HUES48 (cell line): ENCODE results near the gene GNAS.

Experiments
- H3K27ac ChIP-seq: one replicate; pipeline ENCODE4 v1.7.0; 2013; ENCODE audit warnings: low read depth, low read length, inconsistent platforms
- H3K27me3 ChIP-seq: 2 replicates; pipeline ENCODE4 v1.6.1; 2013; ENCODE audit warnings: mild to moderate bottlenecking, low read length; ENCODE audit not compliant: control insufficient read depth, insufficient read depth
- H3K36me3 ChIP-seq: 2 replicates; pipeline ENCODE4 v1.6.1; 2013; ENCODE audit warnings: low read length; ENCODE audit not compliant: control insufficient read depth, insufficient read depth
- H3K4me1 ChIP-seq: 2 replicates; pipeline ENCODE4 v1.6.1; 2013; ENCODE audit warnings: mild to moderate bottlenecking, low read length; ENCODE audit not compliant: control insufficient read depth, insufficient read depth
- H3K4me3 ChIP-seq: 2 replicates; pipeline ENCODE4 v1.5.1; 2013; ENCODE audit warnings: mild to moderate bottlenecking, low read depth, low read length
- H3K9ac ChIP-seq: 2 replicates; pipeline ENCODE4 v1.6.1; 2013; ENCODE audit warnings: mild to moderate bottlenecking, low read depth, low read length, moderate library complexity
- H3K9me3 ChIP-seq: 2 replicates; pipeline ENCODE4 v1.6.1; 2013; ENCODE audit warnings: low read length; ENCODE audit not compliant: control insufficient read depth, insufficient read depth

GNAS gene

GRCh38 chr20:58891718-58892140, 39.2 kb downstream of the GNAS start:
- Histone ChIP-seq H3K27me3 (no peaks in the 10 kb centered on the region; the same call in 1 of the 2 replicates), H3K9me3 (no peaks in the 10 kb centered on the region), H3K4me3 (peak overlapping the region; percentile 96), H3K27ac (peak overlapping the region; percentile 95), H3K36me3 (peaks cover 9% of the 10 kb centered on the region), H3K4me1 (peaks cover 42% of the 10 kb centered on the region), H3K9ac (peak overlapping the region; percentile 75)

GRCh38 chr20:58892141-58892931, 39.8 kb downstream of the GNAS start:
- Histone ChIP-seq H3K27me3 (no peaks in the 10 kb centered on the region; the same call in 1 of the 2 replicates), H3K27ac (peak overlapping the region; percentile 95), H3K9ac (peak overlapping the region; percentile 78), H3K4me3 (peak overlapping the region; percentile 96), H3K4me1 (peaks cover 48% of the 10 kb centered on the region), H3K36me3 (peaks cover 15% of the 10 kb centered on the region), H3K9me3 (no peaks in the 10 kb centered on the region)

DNA sequence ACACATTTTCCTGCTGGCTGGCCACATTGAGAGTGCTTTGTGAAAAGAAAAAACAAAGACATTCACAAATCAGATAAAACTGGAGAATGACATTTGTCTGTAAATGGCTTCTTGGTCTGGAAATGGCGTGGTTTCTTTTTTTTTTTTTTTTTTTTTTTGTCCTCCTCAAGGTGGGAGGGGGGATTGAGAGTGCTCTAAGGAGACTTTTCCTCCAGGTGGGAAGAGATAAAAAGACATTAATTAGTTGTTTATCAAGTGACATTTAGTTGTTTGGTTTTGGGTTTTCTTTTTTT, 40.4 kb downstream of the GNAS start:
- Histone ChIP-seq H3K36me3 (peaks cover 16% of the 10 kb centered on the region), H3K4me3 (peak overlapping the region; percentile 96), H3K27me3 (no peaks in the 10 kb centered on the region; the same call in 1 of the 2 replicates), H3K9me3 (no peaks in the 10 kb centered on the region), H3K9ac (peak overlapping the region; percentile 78; the same call in 1 of the 2 replicates), H3K4me1 (peaks cover 50% of the 10 kb centered on the region), H3K27ac (peak overlapping the region; percentile 95)

- Histone ChIP-seq H3K4me1 (peaks cover 55% of the 10 kb centered on the region), H3K4me3 (peak overlapping the region; percentile 96)
Observed at GRCh38 chr20:58893355-58894120, 41.0 kb downstream of the GNAS start.

DNA sequence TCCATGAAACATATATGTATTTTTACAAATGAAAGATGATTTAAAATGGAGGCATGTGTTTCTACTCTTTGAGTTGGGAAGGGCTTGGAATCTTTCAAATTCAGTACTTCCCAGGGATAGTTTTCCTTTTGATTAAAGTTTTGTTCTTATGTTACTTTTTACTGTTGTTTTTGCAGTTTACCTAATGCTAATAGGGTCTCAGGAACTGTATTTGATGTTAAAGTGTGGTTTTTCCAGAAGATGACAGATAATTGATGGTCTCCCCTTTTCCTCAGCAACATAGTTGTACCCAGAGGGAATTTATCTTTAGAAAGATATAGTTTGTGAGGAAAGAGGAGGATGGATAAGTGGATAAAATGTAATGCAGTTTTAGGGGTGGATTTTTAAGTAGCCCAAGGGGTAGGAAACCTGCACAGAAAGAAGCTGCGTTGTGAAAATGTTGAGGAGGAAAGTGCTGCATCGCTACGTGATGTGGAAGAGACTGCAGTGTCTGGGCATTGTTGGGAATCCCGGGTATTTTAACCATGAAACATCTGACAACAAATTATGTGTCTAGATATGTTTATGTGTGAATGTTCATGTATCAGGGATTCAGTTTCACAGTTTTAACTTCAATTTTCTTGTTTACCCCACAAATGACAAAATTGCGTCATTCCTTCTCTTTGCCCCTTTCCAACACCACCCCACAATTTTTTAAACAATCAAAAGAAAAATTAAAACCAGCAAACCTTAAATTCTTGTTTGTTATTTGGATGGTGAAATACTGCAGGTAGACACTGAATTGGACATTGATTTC, 42.3 kb downstream of the GNAS start:
- Histone ChIP-seq H3K4me3 (peak overlapping the region; percentile 96), H3K27me3 (no peaks in the 10 kb centered on the region; the same call in 1 of the 2 replicates), H3K36me3 (peaks cover 28% of the 10 kb centered on the region), H3K4me1 (peaks cover 68% of the 10 kb centered on the region), H3K9ac (peak overlapping the region; percentile 9), H3K27ac (peak overlapping the region; percentile 67), H3K9me3 (no peaks in the 10 kb centered on the region)

More at GRCh38 chr20:58893355-58894120, 41.0 kb downstream of the GNAS start:
- peak overlapping the region; percentile 26 for H3K27ac ChIP-seq
- peak overlapping the region; percentile 78; the same call in 1 of the 2 replicates for H3K9ac ChIP-seq
- no peaks in the 10 kb centered on the region; the same call in 1 of the 2 replicates for H3K27me3 ChIP-seq
- H3K9me3 ChIP-seq = no peaks in the 10 kb centered on the region
- peaks cover 15% of the 10 kb centered on the region for H3K36me3 ChIP-seq

DNA sequence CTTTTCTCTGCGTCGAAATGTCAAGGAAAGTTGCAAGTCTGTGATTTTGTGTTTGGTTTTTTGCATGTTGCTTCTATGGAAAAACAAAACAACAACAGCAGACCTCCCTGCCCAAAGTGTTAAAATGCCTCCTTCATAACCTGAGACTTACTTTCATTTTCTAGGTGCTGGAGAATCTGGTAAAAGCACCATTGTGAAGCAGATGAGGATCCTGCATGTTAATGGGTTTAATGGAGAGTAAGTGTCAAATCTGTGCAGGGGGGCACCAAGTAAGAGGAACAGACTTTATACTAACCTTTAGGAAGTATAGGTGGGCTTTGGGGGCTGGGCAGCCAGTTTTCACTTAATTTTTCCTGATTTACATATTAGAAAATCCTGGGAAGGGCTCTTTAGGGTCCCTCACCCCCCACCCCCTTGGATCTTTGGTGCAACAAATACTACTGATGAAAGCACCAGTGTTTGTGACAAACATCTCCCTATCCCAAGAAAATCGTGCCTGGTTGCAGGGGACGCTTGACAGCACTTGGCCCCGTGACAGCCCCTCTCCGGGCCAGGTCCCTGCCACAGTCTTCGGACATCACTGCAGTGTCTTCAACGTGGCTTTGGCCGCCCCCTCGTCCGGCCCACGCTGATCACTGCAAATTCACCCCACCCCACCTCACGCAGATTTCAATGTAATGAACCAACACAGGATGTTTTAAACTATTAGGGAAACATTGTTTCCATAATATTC, 43.1 kb downstream of the GNAS start:
- H3K27ac ChIP-seq = peak overlapping the region; percentile 67
- peaks cover 34% of the 10 kb centered on the region for H3K36me3 ChIP-seq
- peak overlapping the region; percentile 9 for H3K9ac ChIP-seq
- H3K4me1 ChIP-seq = peaks cover 75% of the 10 kb centered on the region
- H3K9me3 ChIP-seq = no peaks in the 10 kb centered on the region
- no peaks in the 10 kb centered on the region for H3K27me3 ChIP-seq
- H3K4me3 ChIP-seq = peak overlapping the region; percentile 96

GRCh38 chr20:58896820-58897219, 44.3 kb downstream of the GNAS start:
- Histone ChIP-seq H3K36me3 (peaks cover 41% of the 10 kb centered on the region), H3K4me3 (no peak overlapping the region), H3K27ac (peak overlapping the region; percentile 10), H3K4me1 (peaks cover 82% of the 10 kb centered on the region), H3K9ac (no peak overlapping the region), H3K27me3 (no peaks in the 10 kb centered on the region), H3K9me3 (no peaks in the 10 kb centered on the region)

DNA sequence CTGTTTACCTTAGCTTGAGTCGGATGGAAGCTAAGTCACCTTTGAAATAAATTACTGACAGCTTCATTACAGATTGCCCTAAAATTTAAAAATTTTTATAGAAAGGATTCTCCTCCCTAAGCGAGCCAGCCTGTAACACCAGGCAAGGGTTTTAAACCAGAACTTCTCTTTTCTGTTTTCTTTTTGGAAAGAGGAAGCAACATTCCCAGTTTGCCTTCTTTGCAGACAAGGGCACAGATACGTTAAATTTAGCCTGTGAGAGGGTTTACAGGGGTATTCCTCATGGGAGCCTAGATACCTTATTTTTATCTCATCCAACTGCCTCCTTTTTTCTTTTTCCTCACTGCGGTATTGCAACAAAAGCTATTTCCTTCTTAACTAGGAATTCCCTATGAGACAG, 45.0 kb downstream of the GNAS start:
- peak overlapping the region; percentile 3 for H3K27ac ChIP-seq
- H3K27me3 ChIP-seq = no peaks in the 10 kb centered on the region
- H3K9me3 ChIP-seq = no peaks in the 10 kb centered on the region
- no peak overlapping the region for H3K4me3 ChIP-seq
- peaks cover 82% of the 10 kb centered on the region for H3K4me1 ChIP-seq
- H3K9ac ChIP-seq = peak overlapping the region; percentile 14; the same call in 1 of the 2 replicates
- H3K36me3 ChIP-seq = peaks cover 48% of the 10 kb centered on the region

DNA sequence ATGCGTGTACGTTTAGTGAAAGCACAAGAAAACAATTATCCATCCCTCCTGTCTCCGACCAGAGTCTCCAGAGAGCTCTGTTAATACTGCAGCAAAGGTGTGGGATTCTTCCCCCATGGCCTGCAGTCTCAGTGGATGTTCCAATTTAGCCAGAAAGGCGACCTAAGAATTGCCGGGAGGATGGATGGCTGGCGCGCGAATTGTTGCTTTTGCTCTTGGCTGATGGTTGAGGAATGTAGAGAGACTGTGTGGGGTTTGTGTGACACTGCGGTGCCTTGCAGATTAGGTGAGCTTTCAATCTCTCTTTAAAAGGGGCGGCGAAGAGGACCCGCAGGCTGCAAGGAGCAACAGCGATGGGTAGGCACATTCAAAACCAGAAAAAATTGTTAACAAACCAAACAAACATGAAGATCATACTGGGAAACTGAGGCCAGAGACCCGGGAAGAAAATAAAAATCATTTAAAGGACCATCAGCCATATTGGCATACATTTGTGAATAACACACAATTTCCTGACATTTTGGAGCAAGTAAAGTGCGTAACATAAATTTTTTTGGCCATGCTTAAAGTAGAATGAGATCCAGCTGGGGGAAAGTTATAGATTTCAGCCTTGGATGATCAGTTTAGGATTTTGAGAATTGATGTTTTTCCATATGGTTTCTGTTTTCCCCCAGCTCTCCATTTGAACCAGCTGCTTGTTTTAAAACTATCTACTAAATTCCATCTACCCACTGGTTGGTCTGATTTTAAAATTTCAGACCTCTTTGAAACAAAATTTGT, 46.3 kb downstream of the GNAS start:
- Histone ChIP-seq H3K4me1 (peaks cover 75% of the 10 kb centered on the region), H3K4me3 (no peak overlapping the region), H3K27ac (peak overlapping the region; percentile 45), H3K9ac (no peak overlapping the region), H3K9me3 (no peaks in the 10 kb centered on the region), H3K36me3 (peaks cover 58% of the 10 kb centered on the region), H3K27me3 (no peaks in the 10 kb centered on the region)
